Duodenal mucosa (tissue), 2 donors: ENCODE measurements around the gene NEK11.

ENCODE experiments used
- H3K27ac ChIP-seq: one replicate; pipeline ENCODE4 v1.7.0; 2013; ENCODE audit warnings: low read depth, low read length
- H3K27me3 ChIP-seq, 2 donors: one replicate each; pipeline ENCODE4 v1.7.0; 2013; ENCODE audit warnings: low read length in 2 of 2, control low read depth in 1 of 2; ENCODE audit not compliant: insufficient read depth in 2 of 2, control insufficient read depth in 1 of 2
- H3K36me3 ChIP-seq, 2 donors: one replicate each; pipeline ENCODE4 v1.7.0; 2013; ENCODE audit warnings: low read length in 2 of 2, control low read depth in 1 of 2; ENCODE audit not compliant: insufficient read depth in 2 of 2, control insufficient read depth in 1 of 2
- H3K4me1 ChIP-seq, 2 donors: one replicate each; pipeline ENCODE4 v1.7.0; 2013; ENCODE audit warnings: low read length in 2 of 2, control low read depth in 1 of 2; ENCODE audit not compliant: insufficient read depth in 2 of 2, control insufficient read depth in 1 of 2
- H3K4me3 ChIP-seq, 2 donors: one replicate each; pipeline ENCODE4 v1.7.0; 2013; ENCODE audit warnings: low read length in 2 of 2, low read depth in 1 of 2
- H3K9ac ChIP-seq, 2 donors: one replicate each; pipeline ENCODE4 v1.7.0; 2013; ENCODE audit warnings: low read length in 2 of 2, low read depth in 1 of 2
- H3K9me3 ChIP-seq, 2 donors: one replicate each; pipeline ENCODE4 v1.7.0; 2013; ENCODE audit warnings: low read length in 2 of 2, control low read depth in 1 of 2; ENCODE audit not compliant: control insufficient read depth in 1 of 2

The NEK11 gene

DNA sequence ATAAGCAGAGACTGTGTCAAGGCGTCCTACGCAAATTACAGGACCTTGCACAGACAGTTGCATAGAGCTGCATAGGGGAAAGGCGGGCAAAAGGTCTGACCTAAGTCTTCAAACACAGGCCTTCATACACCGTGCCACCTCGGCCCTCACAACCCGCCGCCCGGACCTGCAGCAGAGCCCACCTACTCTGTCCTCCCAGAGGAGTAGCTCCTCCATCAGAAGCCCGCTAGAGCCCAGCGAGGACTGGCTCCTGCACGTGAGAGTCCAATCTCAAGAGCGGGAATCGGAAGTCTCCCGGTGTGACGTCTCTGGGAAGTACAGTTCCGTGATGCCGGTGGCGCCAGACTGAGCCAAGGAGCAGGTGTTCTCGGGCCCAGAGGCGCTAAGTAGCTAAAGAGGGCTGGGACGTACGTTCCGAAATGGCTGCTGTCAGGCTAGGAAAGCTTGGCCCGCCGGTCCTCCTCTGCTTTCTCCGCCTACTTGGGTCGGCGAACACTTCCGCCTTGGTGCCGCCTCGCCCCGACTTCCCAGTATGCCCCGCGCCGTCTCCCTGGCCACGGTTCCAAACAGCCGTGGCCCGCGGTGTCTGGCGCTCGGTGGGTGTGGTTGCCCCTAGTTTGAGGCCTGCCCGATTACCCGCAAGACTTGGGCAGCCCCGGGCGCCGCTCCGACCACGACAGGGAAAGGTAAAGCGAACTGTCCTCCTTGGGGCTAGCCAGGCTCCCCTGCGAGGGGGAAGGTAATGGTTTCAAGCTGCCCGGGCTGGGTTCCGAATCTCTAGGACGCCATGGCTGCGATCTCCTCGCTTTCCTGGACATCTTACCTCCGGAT, at the start of gene NEK11, which contains the start of gene ASTE1:
Gene NEK11, plus strand, starts transcription at position 557 of the 831 bp plus-strand sequence. CDS start 2,832 bp downstream, outside the sequence.
Gene ASTE1, minus strand, starts transcription at position 505 of the 831 bp plus-strand sequence. CDS start 1,519 bp downstream, outside the sequence.
- Histone ChIP-seq H3K27ac (peak within 1 kb of the TSS; percentile 95), H3K9me3 (no peaks in the 10 kb centered on the region), H3K4me1 (peaks cover 21 to 33% of the 10 kb centered on the region in 2 donors), H3K36me3 (peaks cover 0 to 10% of the 10 kb centered on the region in 2 donors), H3K9ac (peak within 1 kb of the TSS; percentile 91 to 96), H3K27me3 (no peaks in the 10 kb centered on the region), H3K4me3 (peak within 1 kb of the TSS; percentile 96 to 98)

DNA sequence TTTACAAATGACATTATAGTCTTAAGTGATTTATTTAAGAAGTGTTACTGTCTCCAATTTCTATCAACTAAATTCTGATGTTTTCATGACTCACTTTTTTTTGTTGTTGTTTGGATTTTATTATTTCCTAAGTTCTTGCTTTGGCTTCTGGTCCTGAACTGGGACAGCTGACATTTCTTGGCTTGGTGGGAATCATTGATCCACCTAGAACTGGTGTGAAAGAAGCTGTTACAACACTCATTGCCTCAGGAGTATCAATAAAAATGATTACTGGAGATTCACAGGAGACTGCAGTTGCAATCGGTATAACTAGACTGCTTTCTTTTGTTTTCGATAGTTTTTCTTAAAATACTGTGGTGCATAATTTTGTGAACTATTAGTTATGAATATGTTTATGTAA, 47.6 kb upstream of the NEK11 start:
- H3K27ac ChIP-seq = no peak overlapping the region
- H3K4me1 ChIP-seq = no peaks in the 10 kb centered on the region
- no peak overlapping the region for H3K4me3 ChIP-seq
- peaks cover 8 to 12% of the 10 kb centered on the region in 2 donors for H3K36me3 ChIP-seq
- H3K9me3 ChIP-seq = no peaks in the 10 kb centered on the region
- H3K9ac ChIP-seq = no peak overlapping the region
- H3K27me3 ChIP-seq = no peaks in the 10 kb centered on the region

GRCh38 chr3:130981469-130981868, 45.2 kb upstream of the NEK11 start:
- H3K27me3 ChIP-seq = no peaks in the 10 kb centered on the region

DNA sequence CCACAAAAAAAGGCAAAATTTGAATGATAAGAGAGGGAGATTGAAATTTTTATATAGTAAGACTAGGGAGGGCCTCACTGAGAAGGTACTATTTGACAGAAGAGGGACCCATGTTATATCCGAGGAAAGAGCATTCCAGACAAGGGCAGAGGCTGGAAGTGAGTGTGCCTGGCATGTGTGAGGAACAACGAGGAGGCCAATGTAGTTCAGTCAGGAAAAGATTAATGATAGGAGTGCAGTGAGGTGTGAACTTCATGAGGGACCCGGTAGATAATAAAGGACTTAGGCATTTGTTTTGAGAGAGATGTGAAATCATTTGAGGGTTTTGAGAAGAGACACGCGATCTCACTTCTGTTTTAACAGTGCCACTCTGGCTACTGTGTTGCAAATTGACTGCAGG, 36.4 kb upstream of the NEK11 start:
- Histone ChIP-seq H3K36me3 (peaks cover 5 to 17% of the 10 kb centered on the region in 2 donors), H3K9me3 (no peaks in the 10 kb centered on the region), H3K9ac (no peak overlapping the region), H3K4me3 (no peak overlapping the region), H3K4me1 (no peaks in the 10 kb centered on the region), H3K27ac (no peak overlapping the region), H3K27me3 (no peaks in the 10 kb centered on the region)

More at GRCh38 chr3:130981469-130981868, 45.2 kb upstream of the NEK11 start:
- no peak overlapping the region for H3K27ac ChIP-seq
- H3K9ac ChIP-seq = no peak overlapping the region
- H3K4me3 ChIP-seq = no peak overlapping the region
- peaks cover 8% of the 10 kb centered on the region in 2 donors for H3K36me3 ChIP-seq
- H3K9me3 ChIP-seq = no peaks in the 10 kb centered on the region
- no peaks in the 10 kb centered on the region for H3K4me1 ChIP-seq

- Histone ChIP-seq H3K4me1 (no peaks in the 10 kb centered on the region), H3K36me3 (peaks cover 5 to 17% of the 10 kb centered on the region in 2 donors), H3K27me3 (no peaks in the 10 kb centered on the region), H3K4me3 (no peak overlapping the region), H3K9me3 (no peaks in the 10 kb centered on the region), H3K9ac (no peak overlapping the region), H3K27ac (no peak overlapping the region)
Measured at GRCh38 chr3:130991126-130991525, 35.6 kb upstream of the NEK11 start.

DNA sequence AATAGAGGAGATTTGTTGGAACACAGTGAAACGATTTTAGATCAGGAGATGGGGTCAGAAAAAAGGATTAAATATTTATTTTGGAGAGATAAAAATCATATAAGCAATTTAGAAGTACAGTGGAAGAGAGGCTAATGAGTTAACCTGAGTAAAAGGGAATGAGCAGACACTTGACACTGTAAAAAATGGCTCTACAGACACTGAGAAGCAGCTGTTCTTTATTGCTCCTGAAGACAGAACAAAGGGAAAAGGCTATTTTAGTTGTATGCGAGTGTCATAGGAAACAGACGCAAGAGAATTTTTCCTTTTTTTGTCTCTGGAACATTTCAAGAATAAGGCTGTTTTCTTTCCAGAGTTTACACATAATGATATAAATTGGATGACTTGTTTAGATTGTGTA, 34.3 kb upstream of the NEK11 start:
- Histone ChIP-seq H3K4me1 (no peaks in the 10 kb centered on the region), H3K4me3 (no peak overlapping the region), H3K27ac (no peak overlapping the region), H3K36me3 (peaks cover 9 to 17% of the 10 kb centered on the region in 2 donors), H3K27me3 (no peaks in the 10 kb centered on the region), H3K9ac (no peak overlapping the region), H3K9me3 (no peaks in the 10 kb centered on the region)

DNA sequence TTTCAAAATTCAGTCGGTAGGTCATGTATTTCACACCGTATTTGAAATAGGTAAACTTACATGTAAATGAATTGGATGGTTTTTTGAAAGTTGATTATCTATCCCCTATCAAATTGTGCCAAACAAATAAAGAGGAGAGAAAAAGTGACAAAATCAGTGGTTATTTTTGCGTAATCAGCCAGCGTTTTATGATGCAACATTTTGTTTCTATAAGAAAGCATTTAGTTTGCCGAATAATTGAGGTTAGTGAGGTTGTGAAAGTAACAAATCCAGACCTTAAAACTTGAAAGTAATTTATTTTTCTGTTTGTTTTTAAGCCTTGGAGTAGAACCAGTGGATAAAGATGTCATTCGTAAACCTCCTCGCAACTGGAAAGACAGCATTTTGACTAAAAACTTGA, 29.4 kb upstream of the NEK11 start:
- Histone ChIP-seq H3K36me3 (peaks cover 11 to 24% of the 10 kb centered on the region in 2 donors), H3K27ac (no peak overlapping the region), H3K9ac (no peak overlapping the region), H3K27me3 (no peaks in the 10 kb centered on the region), H3K4me3 (no peak overlapping the region), H3K9me3 (no peaks in the 10 kb centered on the region), H3K4me1 (no peaks in the 10 kb centered on the region)

GRCh38 chr3:131001071-131001470, 25.6 kb upstream of the NEK11 start:
- Histone ChIP-seq H3K9me3 (no peaks in the 10 kb centered on the region), H3K4me3 (no peak overlapping the region), H3K36me3 (peaks cover 11 to 16% of the 10 kb centered on the region in 2 donors), H3K4me1 (no peaks in the 10 kb centered on the region), H3K27me3 (no peaks in the 10 kb centered on the region), H3K9ac (no peak overlapping the region), H3K27ac (no peak overlapping the region)

DNA sequence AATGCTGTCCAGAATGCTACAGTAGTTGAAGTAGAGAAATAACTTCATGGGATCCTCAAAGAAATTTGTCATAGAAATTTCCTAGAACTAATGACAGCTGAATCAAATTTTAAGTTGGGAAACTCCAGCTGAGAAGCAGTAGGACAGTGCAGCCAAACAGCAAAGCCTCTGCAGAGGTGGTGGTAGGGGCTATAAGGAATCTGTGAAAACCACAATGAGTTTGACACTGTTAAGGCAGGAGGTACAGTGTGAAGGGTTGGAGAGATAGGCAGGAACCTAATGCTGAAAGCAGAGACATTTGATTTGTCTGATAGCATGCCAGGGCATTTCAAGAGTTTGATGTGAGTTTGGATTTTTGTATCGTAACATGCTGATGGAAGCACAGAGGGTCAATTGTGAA, 22.1 kb upstream of the NEK11 start:
- no peak overlapping the region for H3K27ac ChIP-seq
- H3K36me3 ChIP-seq = peaks cover 0 to 20% of the 10 kb centered on the region in 2 donors
- no peak overlapping the region for H3K9ac ChIP-seq
- no peaks in the 10 kb centered on the region for H3K27me3 ChIP-seq
- H3K4me1 ChIP-seq = no peaks in the 10 kb centered on the region
- H3K4me3 ChIP-seq = no peak overlapping the region
- no peaks in the 10 kb centered on the region for H3K9me3 ChIP-seq

GRCh38 chr3:131007256-131007655, 19.4 kb upstream of the NEK11 start:
- H3K4me3 ChIP-seq = no peak overlapping the region
- no peak overlapping the region for H3K9ac ChIP-seq
- H3K36me3 ChIP-seq = peaks cover 0 to 32% of the 10 kb centered on the region in 2 donors
- no peak overlapping the region for H3K27ac ChIP-seq
- H3K9me3 ChIP-seq = no peaks in the 10 kb centered on the region
- no peaks in the 10 kb centered on the region for H3K27me3 ChIP-seq
- no peaks in the 10 kb centered on the region for H3K4me1 ChIP-seq
